Upper lobe of left lung (tissue), 4 donors: ENCODE data around the gene TMC6.

Experiments
- CTCF ChIP-seq, 6 experiments: fragments of 450-650 bp in 4 of 6; fragments of 200-600 bp in 2 of 6; sonication (generic) in 2 of 6; IDR thresholded peaks; one replicate each; pipeline ENCODE4 v1.5.1; 2016 to 2019; ENCODE audit warnings: antibody characterized with exemption in 6 of 6
- EP300 ChIP-seq, 4 donors: sonication (generic); formaldehyde crosslinking; IDR thresholded peaks; one replicate each; pipeline ENCODE4 v1.5.1; 2017; ENCODE audit warnings: antibody characterized with exemption in 4 of 4, control low read depth in 2 of 4
- POLR2AphosphoS5 ChIP-seq, 2 donors: sonication (generic); formaldehyde crosslinking; IDR thresholded peaks; one replicate each; pipeline ENCODE4 v1.5.1; 2017; ENCODE audit warnings: antibody characterized with exemption in 2 of 2

GRCh38 chr17:78120971-78121800, 7.4 kb downstream of the TMC6 start:
- TF ChIP-seq CTCF (IDR thresholded peaks at IDR 0.05) (no peak), EP300 (IDR thresholded peaks at IDR 0.05) (no peak), POLR2AphosphoS5 (IDR thresholded peaks at IDR 0.05) (no peak)
